GM18502 (cell line): ENCODE results near the gene RPL36A.

ENCODE experiments used
- ATAC-seq: cut with Tn5 transposase; IDR thresholded peaks from one replicate; pipeline ENCODE4 v1.9.1; 2021; ENCODE audit warnings: mild to moderate bottlenecking; ENCODE audit not compliant: unreplicated experiment, poor library complexity

The RPL36A gene

GRCh38 chrX:101429934-101430333 lies 39.1 kb downstream of the RPL36A start:
- ATAC-seq = peak; percentile 69

- peak; percentile 97 for ATAC-seq
Measured at GRCh38 chrX:101430457-101431078, 39.8 kb downstream of the RPL36A start.

GRCh38 chrX:101442085-101442484 lies 51.3 kb downstream of the RPL36A start:
- ATAC-seq = no peak
